Endothelial cell (in vitro differentiated cells): Measurements from ENCODE around the gene OR5H1. TPM values are rescaled to one million over a fixed set of nuclear protein-coding genes. Genes with fewer than 3 reads are reported as not detected.
"Not testable (repeated sequence)": the region's sequence is repeated elsewhere in the genome, so short reads cannot be mapped to it uniquely, and the experiment has no call there.

Source experiments
- DNase-seq: peaks from one replicate; pipeline ENCODE4 v3.0.0; 2021; ENCODE audit warnings: low spot score
- H3K27ac Mint-ChIP-seq: one replicate; pipeline ENCODE4 v1.8.0; 2021; ENCODE audit warnings: mixed read lengths, inconsistent platforms; ENCODE audit not compliant: unreplicated experiment
- H3K27me3 Mint-ChIP-seq: one replicate; pipeline ENCODE4 v1.8.0; 2021; ENCODE audit warnings: mild to moderate bottlenecking, moderate library complexity, mixed read lengths, inconsistent platforms; ENCODE audit not compliant: unreplicated experiment
- H3K36me3 Mint-ChIP-seq: one replicate; pipeline ENCODE4 v1.8.0; 2021; ENCODE audit warnings: mild to moderate bottlenecking, low read depth, mixed read lengths, inconsistent platforms; ENCODE audit not compliant: unreplicated experiment
- H3K4me1 Mint-ChIP-seq: one replicate; pipeline ENCODE4 v1.8.0; 2021; ENCODE audit warnings: mild to moderate bottlenecking, mixed read lengths, inconsistent platforms; ENCODE audit not compliant: unreplicated experiment
- H3K4me3 Mint-ChIP-seq: one replicate; pipeline ENCODE4 v1.8.0; 2021; ENCODE audit warnings: mild to moderate bottlenecking, mixed read lengths, inconsistent platforms; ENCODE audit not compliant: unreplicated experiment
- H3K9me3 Mint-ChIP-seq: one replicate; pipeline ENCODE4 v1.8.0; 2021; ENCODE audit warnings: mixed read lengths, inconsistent platforms; ENCODE audit not compliant: unreplicated experiment
- total RNA-seq: library from RNA; stranded (reverse); fragmentation: NEBNext Ultra II Directional; extraction: Animal tissue kit (Norgen Biotek cat#: 25700); gene quantifications from one replicate; pipeline ENCODE4 v1.2.1, GENCODE V29; 2021; ENCODE audit not compliant: unreplicated experiment
- TF ChIP-seq, protein P1 (sequence below): fragments of 200-600 bp; sonication (generic); IDR thresholded peaks from one replicate; pipeline ENCODE4 v1.5.0; 2021; ENCODE audit warnings: antibody characterized with exemption; ENCODE audit not compliant: unreplicated experiment

OR5H1 gene
- total RNA-seq, 1 donor from 2014 or later = not detected

DNA sequence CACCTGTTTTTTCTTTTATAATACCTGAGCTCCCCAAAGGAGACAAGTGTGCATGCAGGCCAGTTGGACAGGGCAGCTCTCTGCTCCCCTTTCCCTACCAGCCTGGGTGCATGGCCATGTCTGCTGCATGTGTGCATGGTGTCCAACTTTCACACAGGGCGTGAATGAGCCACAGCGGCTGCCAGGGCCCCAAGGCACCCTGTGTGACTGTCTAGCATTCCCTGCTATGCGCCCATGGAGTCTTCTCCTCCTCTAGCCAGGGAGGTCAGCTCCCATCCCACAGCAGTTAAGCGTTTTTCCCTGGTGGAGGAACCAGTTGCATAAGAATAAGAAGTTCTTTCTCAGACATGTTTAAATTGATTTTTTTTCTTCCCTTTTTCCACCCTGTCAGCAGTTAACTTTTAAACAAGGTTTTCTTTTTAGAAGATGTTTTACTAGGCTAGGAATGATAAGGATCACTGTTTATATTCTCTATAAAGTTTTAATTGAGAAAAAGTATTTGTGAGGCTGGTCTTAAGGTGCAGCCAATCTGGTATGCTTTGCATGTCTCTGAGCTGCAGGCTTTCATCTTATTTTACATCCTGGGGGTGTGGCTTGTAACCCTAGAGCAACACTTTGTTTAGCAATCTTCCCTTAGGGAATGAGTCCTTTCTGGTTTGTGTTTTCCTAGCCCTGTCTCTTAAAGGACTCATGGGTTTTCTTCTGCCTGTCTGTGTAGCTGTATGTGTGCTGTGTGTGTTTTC, 20.5 kb upstream of the OR5H1 start:
- Mint-ChIP-seq H3K9me3 (no peaks in the 10 kb centered on the region), H3K27me3 (peaks cover under 1% of the 10 kb centered on the region), H3K36me3 (no peaks in the 10 kb centered on the region), H3K4me1 (no peaks in the 10 kb centered on the region), H3K4me3 (no peak overlapping the region), H3K27ac (no peak overlapping the region)
- TF ChIP-seq, protein P1, sequence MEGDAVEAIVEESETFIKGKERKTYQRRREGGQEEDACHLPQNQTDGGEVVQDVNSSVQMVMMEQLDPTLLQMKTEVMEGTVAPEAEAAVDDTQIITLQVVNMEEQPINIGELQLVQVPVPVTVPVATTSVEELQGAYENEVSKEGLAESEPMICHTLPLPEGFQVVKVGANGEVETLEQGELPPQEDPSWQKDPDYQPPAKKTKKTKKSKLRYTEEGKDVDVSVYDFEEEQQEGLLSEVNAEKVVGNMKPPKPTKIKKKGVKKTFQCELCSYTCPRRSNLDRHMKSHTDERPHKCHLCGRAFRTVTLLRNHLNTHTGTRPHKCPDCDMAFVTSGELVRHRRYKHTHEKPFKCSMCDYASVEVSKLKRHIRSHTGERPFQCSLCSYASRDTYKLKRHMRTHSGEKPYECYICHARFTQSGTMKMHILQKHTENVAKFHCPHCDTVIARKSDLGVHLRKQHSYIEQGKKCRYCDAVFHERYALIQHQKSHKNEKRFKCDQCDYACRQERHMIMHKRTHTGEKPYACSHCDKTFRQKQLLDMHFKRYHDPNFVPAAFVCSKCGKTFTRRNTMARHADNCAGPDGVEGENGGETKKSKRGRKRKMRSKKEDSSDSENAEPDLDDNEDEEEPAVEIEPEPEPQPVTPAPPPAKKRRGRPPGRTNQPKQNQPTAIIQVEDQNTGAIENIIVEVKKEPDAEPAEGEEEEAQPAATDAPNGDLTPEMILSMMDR = no peak
- DNase-seq = no peak

DNA sequence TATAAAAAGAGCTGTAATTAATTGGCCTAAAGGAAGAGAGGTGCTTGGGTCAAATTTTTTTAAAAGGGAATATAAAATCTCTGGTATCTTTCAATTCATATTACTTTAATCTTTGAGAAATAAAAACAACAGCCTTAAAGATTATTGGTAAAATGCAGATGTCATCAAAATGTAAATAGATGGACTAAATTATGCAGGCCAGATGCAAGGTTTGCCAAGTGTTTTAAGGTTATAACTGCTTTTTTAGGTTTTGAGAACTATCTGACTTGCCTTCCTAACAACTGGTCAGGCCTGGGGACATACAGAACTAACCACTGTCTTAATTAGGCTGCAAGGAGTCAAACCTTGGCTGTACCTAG, 20.0 kb upstream of the OR5H1 start:
- TF ChIP-seq, protein P1 = no peak
- H3K4me3 Mint-ChIP-seq = no peak overlapping the region
- no peaks in the 10 kb centered on the region for H3K27me3 Mint-ChIP-seq
- no peaks in the 10 kb centered on the region for H3K4me1 Mint-ChIP-seq
- no peak for DNase-seq
- no peaks in the 10 kb centered on the region for H3K36me3 Mint-ChIP-seq
- H3K27ac Mint-ChIP-seq = no peak overlapping the region
- H3K9me3 Mint-ChIP-seq = no peaks in the 10 kb centered on the region

DNA sequence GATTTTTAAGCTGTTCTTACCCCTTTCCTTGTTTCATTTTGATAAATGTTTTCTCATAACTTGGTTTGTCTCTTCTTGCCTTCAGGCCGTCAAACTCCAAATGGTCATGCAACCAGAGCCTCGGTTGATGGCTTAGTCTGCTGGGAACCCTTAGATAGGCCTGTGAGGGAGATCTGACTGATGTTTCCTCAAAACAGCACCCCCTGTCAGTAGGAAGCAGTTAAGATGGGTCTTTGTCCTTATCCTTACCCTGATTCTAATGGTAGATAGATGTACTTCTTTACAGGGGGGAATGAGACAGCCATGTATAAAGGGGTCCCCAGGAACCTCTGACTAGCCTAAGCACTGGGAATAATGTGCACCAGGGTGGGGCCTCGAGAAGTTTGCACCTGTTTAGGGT, 16.3 kb upstream of the OR5H1 start:
- Mint-ChIP-seq H3K4me1 (no peaks in the 10 kb centered on the region), H3K4me3 (no peak overlapping the region), H3K27me3 (peaks cover 2% of the 10 kb centered on the region), H3K9me3 (no peaks in the 10 kb centered on the region), H3K36me3 (peaks cover 4% of the 10 kb centered on the region), H3K27ac (no peak overlapping the region)
- DNase-seq = no peak
- TF ChIP-seq, protein P1 = no peak

DNA sequence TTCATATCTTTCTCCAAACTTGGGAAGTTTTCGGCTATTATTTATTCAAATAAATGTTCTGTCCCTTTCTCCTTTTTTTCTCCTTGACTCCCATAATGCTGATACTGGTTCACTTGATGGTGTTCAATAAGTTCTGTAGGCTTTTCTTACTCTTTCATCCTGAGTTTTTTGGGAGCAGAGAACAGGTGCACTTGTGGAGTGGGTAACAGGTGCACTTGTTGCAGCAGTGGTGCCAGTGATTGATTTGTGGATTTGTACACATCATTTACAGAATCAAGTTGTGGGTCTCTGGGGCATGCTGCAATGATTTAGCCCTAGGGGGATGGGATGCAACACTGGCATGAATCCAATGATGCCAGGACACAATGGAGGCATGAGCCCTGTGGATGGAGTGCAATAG, 14.8 kb upstream of the OR5H1 start:
- no peak overlapping the region for H3K27ac Mint-ChIP-seq
- H3K36me3 Mint-ChIP-seq = peaks cover 4% of the 10 kb centered on the region
- peaks cover 2% of the 10 kb centered on the region for H3K27me3 Mint-ChIP-seq
- no peaks in the 10 kb centered on the region for H3K4me1 Mint-ChIP-seq
- no peaks in the 10 kb centered on the region for H3K9me3 Mint-ChIP-seq
- TF ChIP-seq, protein P1 = no peak
- H3K4me3 Mint-ChIP-seq = no peak overlapping the region
- DNase-seq = no peak

DNA sequence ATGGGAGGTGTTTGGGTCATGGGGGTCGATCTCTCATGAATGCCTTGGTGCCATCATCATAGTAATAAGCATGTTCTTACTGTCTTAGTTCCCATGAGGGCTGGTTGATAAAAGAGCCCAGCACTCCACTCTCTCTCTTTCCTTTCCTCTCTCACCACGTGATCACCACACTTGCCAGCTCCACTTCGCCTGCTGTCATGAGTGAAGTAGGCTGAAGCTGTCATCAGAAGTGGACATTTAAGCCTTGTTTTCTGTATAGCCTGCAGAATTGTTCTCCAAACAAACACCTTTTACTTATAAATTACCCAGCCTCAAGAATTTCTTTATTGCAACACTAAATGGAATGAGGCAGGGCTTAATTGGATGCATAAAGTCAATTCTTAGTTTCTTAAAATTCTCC, 6.1 kb downstream of the OR5H1 start:
- Mint-ChIP-seq H3K36me3 (no peaks in the 10 kb centered on the region), H3K27ac (no peak overlapping the region), H3K9me3 (no peaks in the 10 kb centered on the region), H3K4me3 (no peak overlapping the region), H3K27me3 (peaks cover under 1% of the 10 kb centered on the region), H3K4me1 (no peaks in the 10 kb centered on the region)
- DNase-seq = no peak
- TF ChIP-seq, protein P1 = no peak

DNA sequence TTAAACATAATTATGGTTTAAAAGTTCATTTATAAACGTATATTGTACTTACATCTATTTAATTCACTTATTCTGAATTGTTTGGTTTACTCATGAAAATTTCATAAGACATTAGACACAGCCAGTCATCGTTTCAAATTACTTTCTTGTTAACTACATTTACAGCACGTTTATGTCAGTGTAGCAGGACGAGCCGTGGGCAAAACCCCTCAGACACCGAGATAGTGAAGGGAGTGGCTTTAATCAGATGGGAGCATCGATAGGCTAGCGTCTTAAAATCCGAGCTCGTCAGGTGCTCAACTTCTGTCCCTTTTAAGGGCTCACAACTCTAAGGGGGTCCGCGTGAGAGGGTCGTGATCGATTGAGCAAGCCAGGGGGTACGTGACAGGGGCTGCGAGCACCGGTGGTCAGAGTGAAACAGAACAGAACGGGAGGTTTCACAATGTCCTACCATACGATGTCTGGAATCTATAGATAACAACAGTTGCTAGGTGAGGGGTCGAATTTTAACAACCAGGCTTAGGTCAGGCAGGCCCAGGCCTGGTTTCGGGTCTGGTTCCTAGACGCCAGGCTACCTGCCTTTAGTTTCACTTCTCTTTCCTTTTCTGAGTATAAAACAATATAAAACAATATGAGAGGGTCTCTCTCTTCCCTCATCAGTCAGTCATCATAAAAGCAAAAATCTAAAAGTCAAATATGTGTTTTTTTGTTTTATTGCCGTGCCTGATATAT, 7.5 kb downstream of the OR5H1 start:
- H3K4me1 Mint-ChIP-seq, H3K36me3 Mint-ChIP-seq, H3K9me3 Mint-ChIP-seq, H3K27ac Mint-ChIP-seq, H3K27me3 Mint-ChIP-seq, DNase-seq, H3K4me3 Mint-ChIP-seq: not testable (repeated sequence)
